ENCODE measurements around the gene ZNF438. TPM values are rescaled to one million over a fixed set of nuclear protein-coding genes. Genes with fewer than 3 reads are reported as not detected.

Gene ZNF438
- total and polyA plus RNA-seq, 7 experiments from 2014 or later: 3.9 to 9.4 (median 4.2) TPM

GRCh38 chr10:30812018-30812851 is 219.4 kb downstream of the ZNF438 start:
- ATAC-seq (no peak), DNase-seq (peak in 2 of 9 donors; percentile 11 to 15)
- peaks cover 20 to 35% (median 29%) of the 10 kb centered on the region in 7 donors for H3K4me1 Mint-ChIP-seq
- Histone ChIP-seq H3K9me3 (ENCODE audit: control insufficient read depth in 2 of 3, low read length in 3 of 3) (no peaks in the 10 kb centered on the region), H3K27ac (ENCODE audit: low read depth, low read length) (no peak overlapping the region), H3K4me3 (ENCODE audit: low read length) (no peak overlapping the region), H3K4me1 (ENCODE audit: control insufficient read depth in 2 of 2, insufficient read depth in 2 of 2, low read length in 2 of 2) (peaks cover 0 to 7% of the 10 kb centered on the region in 2 donors), H3K36me3 (ENCODE audit: control insufficient read depth in 2 of 3, insufficient read depth in 3 of 3, low read length in 3 of 3) (no peaks in the 10 kb centered on the region), H3K27me3 (ENCODE audit: control insufficient read depth in 2 of 2, insufficient read depth in 2 of 2, low read length in 2 of 2) (no peaks in the 10 kb centered on the region)
- no peaks in the 10 kb centered on the region for H3K9me3 Mint-ChIP-seq
- no peaks in the 10 kb centered on the region for H3K27me3 Mint-ChIP-seq
- H3K27ac Mint-ChIP-seq: peak overlapping the region; percentile 21 to 84 (median 75)
- ChIA-PET POLR2A (interaction anchor here (0.6 to 3.0 kb wide), 9 partner anchors 11 to 996 kb away, joined by 3 to 20 read pairs (median 3); no protein-coding TSS in a partner anchor), CTCF (interaction anchor here (1.0 to 2.8 kb wide), 4 partner anchors 22 to 35 kb away, joined by 3 to 17 read pairs (median 4); no protein-coding TSS in a partner anchor)
- intact Hi-C loops (cut with micrococcal nuclease): no loop called here
- peak overlapping the region; percentile 8 to 64 (median 55) for H3K4me3 Mint-ChIP-seq
- H3K36me3 Mint-ChIP-seq: no peaks in the 10 kb centered on the region

- Histone ChIP-seq H3K36me3 (ENCODE audit: control insufficient read depth in 2 of 3, insufficient read depth in 3 of 3, low read length in 3 of 3) (no peaks in the 10 kb centered on the region), H3K27me3 (ENCODE audit: control insufficient read depth in 2 of 2, insufficient read depth in 2 of 2, low read length in 2 of 2) (no peaks in the 10 kb centered on the region), H3K27ac (ENCODE audit: low read depth, low read length) (no peak overlapping the region), H3K4me1 (ENCODE audit: control insufficient read depth in 2 of 2, insufficient read depth in 2 of 2, low read length in 2 of 2) (peaks cover 0 to 7% of the 10 kb centered on the region in 2 donors), H3K4me3 (ENCODE audit: low read length) (no peak overlapping the region), H3K9me3 (ENCODE audit: control insufficient read depth in 2 of 3, low read length in 3 of 3) (no peaks in the 10 kb centered on the region)
- ChIA-PET CTCF (interaction anchor here (2.8 kb wide), 1 partner anchor 27 kb away, joined by 17 read pairs; no protein-coding TSS in a partner anchor), POLR2A (interaction anchor here (0.7 to 3.0 kb wide), 7 partner anchors 13 to 997 kb away, joined by 3 to 20 read pairs (median 3); no protein-coding TSS in a partner anchor)
- no peaks in the 10 kb centered on the region for H3K9me3 Mint-ChIP-seq
- no peaks in the 10 kb centered on the region for H3K36me3 Mint-ChIP-seq
- peak in 5 of 9 donors; percentile 13 to 50 (median 37) for DNase-seq
- H3K4me1 Mint-ChIP-seq: peaks cover 20 to 35% (median 31%) of the 10 kb centered on the region in 7 donors
- peak overlapping the region; percentile 21 to 84 (median 75) for H3K27ac Mint-ChIP-seq
- H3K27me3 Mint-ChIP-seq: no peaks in the 10 kb centered on the region
- peak overlapping the region in 8 of 10 donors; percentile 24 to 64 (median 55) for H3K4me3 Mint-ChIP-seq
- peak; percentile 32 for ATAC-seq
- intact Hi-C loops (cut with micrococcal nuclease): no loop called here
These were observed 220.2 kb downstream of the ZNF438 start for GRCh38 chr10:30811276-30812017.

GRCh38 chr10:30810416-30810815 is 221.2 kb downstream of the ZNF438 start:
- H3K27ac ChIP-seq (ENCODE audit: low read depth, low read length): no peak overlapping the region
- Mint-ChIP-seq H3K9me3 (no peaks in the 10 kb centered on the region), H3K36me3 (no peaks in the 10 kb centered on the region), H3K4me1 (peaks cover 23 to 35% (median 31%) of the 10 kb centered on the region in 7 donors), H3K27ac (no peak overlapping the region), H3K4me3 (no peak overlapping the region), H3K27me3 (no peaks in the 10 kb centered on the region)
- ATAC-seq (no peak), DNase-seq (no peak)
- H3K9me3 ChIP-seq (ENCODE audit: control insufficient read depth in 2 of 3, low read length in 3 of 3): no peaks in the 10 kb centered on the region
- H3K4me3 ChIP-seq (ENCODE audit: low read length): no peak overlapping the region
- CTCF ChIA-PET: interaction anchor here (0.6 kb wide), 2 partner anchors 192 to 397 kb away, joined by 4 to 8 read pairs; no protein-coding TSS in a partner anchor
- POLR2A ChIA-PET: interaction anchor here (2.0 to 3.0 kb wide), 2 partner anchors 12 to 26 kb away, joined by 7 to 20 read pairs; no protein-coding TSS in a partner anchor
- H3K4me1 ChIP-seq (ENCODE audit: control insufficient read depth in 2 of 2, insufficient read depth in 2 of 2, low read length in 2 of 2): peaks cover 0 to 7% of the 10 kb centered on the region in 2 donors
- no peaks in the 10 kb centered on the region for H3K27me3 ChIP-seq (ENCODE audit: control insufficient read depth in 2 of 2, insufficient read depth in 2 of 2, low read length in 2 of 2)
- H3K36me3 ChIP-seq (ENCODE audit: control insufficient read depth in 2 of 3, insufficient read depth in 3 of 3, low read length in 3 of 3): no peaks in the 10 kb centered on the region
- intact Hi-C loops (cut with micrococcal nuclease): no loop called here

GRCh38 chr10:30806850-30807249 is 224.8 kb downstream of the ZNF438 start:
- Histone ChIP-seq H3K9me3 (ENCODE audit: control insufficient read depth in 2 of 3, low read length in 3 of 3) (no peaks in the 10 kb centered on the region), H3K4me1 (ENCODE audit: control insufficient read depth in 2 of 2, insufficient read depth in 2 of 2, low read length in 2 of 2) (no peaks in the 10 kb centered on the region), H3K27ac (ENCODE audit: low read depth, low read length) (no peak overlapping the region), H3K4me3 (ENCODE audit: low read length) (no peak overlapping the region), H3K36me3 (ENCODE audit: control insufficient read depth in 2 of 3, insufficient read depth in 3 of 3, low read length in 3 of 3) (no peaks in the 10 kb centered on the region), H3K27me3 (ENCODE audit: control insufficient read depth in 2 of 2, insufficient read depth in 2 of 2, low read length in 2 of 2) (no peaks in the 10 kb centered on the region)
- CTCF ChIA-PET: no interaction called here
- POLR2A ChIA-PET: interaction anchor here (0.6 kb wide), 1 partner anchor 12 kb away, joined by 3 read pairs; no protein-coding TSS in a partner anchor
- no peak for DNase-seq
- no peak overlapping the region for H3K4me3 Mint-ChIP-seq
- no peak overlapping the region for H3K27ac Mint-ChIP-seq
- peaks cover 0 to 2% (median 0%) of the 10 kb centered on the region in 11 donors for H3K9me3 Mint-ChIP-seq
- intact Hi-C loops (cut with micrococcal nuclease): no loop called here
- no peak for ATAC-seq
- H3K36me3 Mint-ChIP-seq: peaks cover 0 to 1% (median 0%) of the 10 kb centered on the region in 5 donors
- H3K27me3 Mint-ChIP-seq: no peaks in the 10 kb centered on the region
- H3K4me1 Mint-ChIP-seq: peaks cover 12 to 33% (median 21%) of the 10 kb centered on the region in 7 donors

- POLR2A ChIA-PET: no interaction called here
These were observed 226.6 kb downstream of the ZNF438 start for GRCh38 chr10:30805061-30805460.

GRCh38 chr10:30804478-30805055 is 227.1 kb downstream of the ZNF438 start:
- Mint-ChIP-seq H3K4me3 (peak overlapping the region in 2 of 10 donors; percentile 0 to 45), H3K27ac (peak overlapping the region in 5 of 9 donors; percentile 7 to 80 (median 37)), H3K27me3 (no peaks in the 10 kb centered on the region), H3K4me1 (peaks cover 6 to 27% (median 13%) of the 10 kb centered on the region in 7 donors), H3K9me3 (peaks cover 0 to 2% (median 0%) of the 10 kb centered on the region in 11 donors), H3K36me3 (peaks cover 0 to 1% (median 0%) of the 10 kb centered on the region in 5 donors)
- ChIA-PET POLR2A (interaction anchor here (0.9 kb wide), 1 partner anchor 11 kb away, joined by 3 read pairs; no protein-coding TSS in a partner anchor), CTCF (interaction anchor here (1.5 kb wide), 1 partner anchor 20 kb away, joined by 6 read pairs; no protein-coding TSS in a partner anchor)
- no peaks in the 10 kb centered on the region for H3K4me1 ChIP-seq (ENCODE audit: control insufficient read depth in 2 of 2, insufficient read depth in 2 of 2, low read length in 2 of 2)
- intact Hi-C loops (cut with micrococcal nuclease): no loop called here
- H3K9me3 ChIP-seq (ENCODE audit: control insufficient read depth in 2 of 3, low read length in 3 of 3): no peaks in the 10 kb centered on the region
- no peak for DNase-seq
- no peaks in the 10 kb centered on the region for H3K36me3 ChIP-seq (ENCODE audit: control insufficient read depth in 2 of 3, insufficient read depth in 3 of 3, low read length in 3 of 3)
- H3K27me3 ChIP-seq (ENCODE audit: control insufficient read depth in 2 of 2, insufficient read depth in 2 of 2, low read length in 2 of 2): no peaks in the 10 kb centered on the region
- H3K27ac ChIP-seq (ENCODE audit: low read depth, low read length): no peak overlapping the region
- no peak overlapping the region for H3K4me3 ChIP-seq (ENCODE audit: low read length)
- no peak for ATAC-seq

More at GRCh38 chr10:30805061-30805460, 226.6 kb downstream of the ZNF438 start:
- no peak overlapping the region for H3K4me3 ChIP-seq (ENCODE audit: low read length)
- no peak for DNase-seq
- ATAC-seq: no peak
- H3K27me3 ChIP-seq (ENCODE audit: control insufficient read depth in 2 of 2, insufficient read depth in 2 of 2, low read length in 2 of 2): no peaks in the 10 kb centered on the region
- H3K4me3 Mint-ChIP-seq: peak overlapping the region in 1 of 10 donors; percentile 0
- H3K4me1 ChIP-seq (ENCODE audit: control insufficient read depth in 2 of 2, insufficient read depth in 2 of 2, low read length in 2 of 2): no peaks in the 10 kb centered on the region
- H3K9me3 ChIP-seq (ENCODE audit: control insufficient read depth in 2 of 3, low read length in 3 of 3): no peaks in the 10 kb centered on the region
- no peak overlapping the region for H3K27ac ChIP-seq (ENCODE audit: low read depth, low read length)
- H3K9me3 Mint-ChIP-seq: peaks cover 0 to 2% (median 0%) of the 10 kb centered on the region in 11 donors
- H3K27ac Mint-ChIP-seq: peak overlapping the region in 2 of 9 donors; percentile 24 to 36
- H3K4me1 Mint-ChIP-seq: peaks cover 6 to 27% (median 13%) of the 10 kb centered on the region in 7 donors
- CTCF ChIA-PET: interaction anchor here (1.5 kb wide), 1 partner anchor 20 kb away, joined by 6 read pairs; no protein-coding TSS in a partner anchor
- no peaks in the 10 kb centered on the region for H3K27me3 Mint-ChIP-seq
- intact Hi-C loops (cut with micrococcal nuclease): no loop called here
- peaks cover 0 to 1% (median 0%) of the 10 kb centered on the region in 5 donors for H3K36me3 Mint-ChIP-seq
- no peaks in the 10 kb centered on the region for H3K36me3 ChIP-seq (ENCODE audit: control insufficient read depth in 2 of 3, insufficient read depth in 3 of 3, low read length in 3 of 3)

Measured in naive thymus-derived CD4-positive, alpha-beta T cell (primary cell).